NOMO-1 treated with dmso at 0.1 percent for 144 hours (cell line): Measurements from ENCODE around the gene MAP2K4.
"Not testable (repeated sequence)": the region's sequence is repeated elsewhere in the genome, so short reads cannot be mapped to it uniquely, and the experiment has no call there.

Source experiments
- DNase-seq: peaks from one replicate; lab custom pipeline; 2025; ENCODE audit not compliant: unreplicated experiment; lab: John Stamatoyannopoulos, UW

The MAP2K4 gene

DNA sequence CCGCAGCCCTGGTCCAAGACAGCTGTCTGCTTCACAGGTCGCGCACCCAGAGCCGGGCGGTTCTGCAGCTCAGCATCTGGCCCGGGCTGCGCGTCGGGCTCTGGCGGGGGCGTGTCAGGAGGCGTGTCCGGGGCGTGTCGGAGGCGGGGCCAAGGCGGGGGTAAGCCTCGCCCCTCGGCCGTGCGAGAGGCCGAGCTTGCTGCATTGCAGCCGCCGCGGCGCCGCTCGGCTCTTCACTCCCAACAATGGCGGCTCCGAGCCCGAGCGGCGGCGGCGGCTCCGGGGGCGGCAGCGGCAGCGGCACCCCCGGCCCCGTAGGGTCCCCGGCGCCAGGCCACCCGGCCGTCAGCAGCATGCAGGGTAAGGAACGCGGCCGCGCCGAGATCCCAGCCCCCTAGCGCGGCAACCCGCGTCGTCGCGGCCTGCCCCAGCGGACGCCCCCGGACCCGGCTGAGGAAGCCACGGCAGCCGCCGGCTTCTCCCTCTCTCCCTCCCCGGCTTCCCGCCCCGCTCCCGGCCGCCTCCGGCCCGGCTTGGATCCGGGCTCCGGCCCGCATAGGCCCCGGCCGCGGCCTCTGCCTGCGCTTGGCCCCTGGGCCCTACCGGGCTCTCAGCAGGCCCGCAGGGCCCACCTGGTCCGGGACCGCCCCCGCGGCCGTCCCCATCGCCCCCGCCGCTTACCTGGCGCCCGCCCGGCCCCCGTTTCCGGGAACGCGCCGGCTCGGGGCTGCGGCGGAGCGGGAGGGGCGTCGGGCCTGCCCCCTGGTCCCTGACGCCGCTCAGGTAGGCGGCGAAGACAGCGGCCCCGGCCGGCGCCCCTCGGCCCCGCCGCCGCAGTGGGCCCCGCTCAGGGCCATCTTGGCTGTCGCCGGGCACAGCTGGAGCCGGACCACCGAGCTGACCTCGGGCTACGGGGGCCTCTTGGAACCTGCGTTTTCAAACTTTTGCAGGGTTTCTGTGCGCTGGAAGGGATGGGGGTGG is at the start of gene MAP2K4:
TSS of gene MAP2K4 (plus strand) at position 236 of the 981 bp plus-strand sequence. CDS start at position 246, 10 bp downstream.
- DNase-seq = peak; percentile 68

DNA sequence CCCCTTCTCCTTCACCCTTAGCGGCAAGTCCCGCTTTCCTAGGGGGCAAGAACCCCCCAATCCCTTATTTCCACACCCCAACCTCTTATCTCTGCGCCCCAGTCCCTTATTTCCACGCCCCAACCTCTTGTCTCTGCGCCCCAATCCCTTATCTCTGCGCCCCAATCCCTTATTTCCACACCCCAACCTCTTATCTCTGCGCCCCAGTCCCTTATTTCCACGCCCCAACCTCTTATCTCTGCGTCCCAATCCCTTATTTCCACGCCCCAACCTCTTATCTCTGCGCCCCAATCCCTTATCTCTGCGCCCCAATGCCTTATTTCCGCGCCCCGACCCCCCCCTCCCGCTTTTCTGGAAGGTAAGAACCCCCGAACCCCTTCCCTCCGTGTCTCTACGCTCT is 47.9 kb upstream of the MAP2K4 start:
- not testable (repeated sequence) for DNase-seq

DNA sequence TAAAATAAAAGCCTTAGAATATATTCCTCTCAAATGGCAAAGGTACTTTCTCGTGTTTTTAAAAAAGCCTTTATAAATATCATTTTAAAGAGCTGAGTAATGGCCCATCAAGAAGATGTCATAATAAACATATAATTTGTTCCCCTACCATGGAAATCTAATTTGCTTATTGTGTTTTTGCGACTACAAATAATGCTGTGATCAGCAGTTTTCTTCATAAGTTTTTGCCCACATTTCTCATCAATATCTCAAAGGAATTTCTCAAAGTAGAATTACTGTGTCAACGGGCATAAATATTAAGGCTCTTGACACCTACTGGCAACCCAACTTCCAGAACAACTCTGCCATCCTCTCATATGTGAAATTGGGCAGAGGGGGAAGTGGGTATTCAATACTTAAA is 40.9 kb upstream of the MAP2K4 start:
- DNase-seq = no peak

DNA sequence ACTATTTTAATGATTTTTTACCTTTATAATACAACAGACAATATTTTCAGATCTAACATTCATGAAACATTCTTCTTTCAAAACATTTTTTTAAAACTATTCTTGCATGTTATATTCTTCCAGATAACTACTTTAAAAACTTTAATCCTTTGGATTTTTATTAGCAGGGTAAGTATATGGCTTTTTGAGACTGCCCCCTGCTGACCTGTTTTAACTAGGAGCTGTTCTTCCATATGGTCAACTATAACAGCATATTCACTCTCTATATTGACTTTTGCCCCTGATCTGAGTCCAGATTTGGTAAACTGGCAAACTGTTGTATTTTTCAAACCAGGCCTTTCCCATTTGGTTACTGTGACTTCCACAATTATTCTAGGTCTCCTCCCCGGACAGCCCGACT is 39.9 kb upstream of the MAP2K4 start:
- no peak for DNase-seq

DNA sequence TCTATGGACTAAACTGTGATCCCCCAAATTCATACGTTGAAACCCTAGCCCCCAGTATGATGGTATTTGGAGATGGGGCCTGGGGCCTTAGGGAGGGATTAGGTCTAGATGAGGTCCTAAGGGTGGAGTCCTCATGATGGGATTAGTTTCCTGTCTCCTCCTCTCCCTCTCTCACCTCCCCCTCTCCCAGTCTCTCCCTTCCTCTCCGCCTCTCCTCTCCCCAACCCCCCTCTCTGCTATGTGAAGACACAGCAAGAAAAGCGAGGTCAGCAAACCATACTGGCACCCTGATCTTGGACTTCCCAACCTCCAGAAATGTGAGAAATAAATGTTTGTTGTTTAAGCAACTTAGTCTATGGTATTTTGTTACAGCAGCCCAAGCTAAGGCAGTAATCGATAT is 38.8 kb upstream of the MAP2K4 start:
- no peak for DNase-seq

DNA sequence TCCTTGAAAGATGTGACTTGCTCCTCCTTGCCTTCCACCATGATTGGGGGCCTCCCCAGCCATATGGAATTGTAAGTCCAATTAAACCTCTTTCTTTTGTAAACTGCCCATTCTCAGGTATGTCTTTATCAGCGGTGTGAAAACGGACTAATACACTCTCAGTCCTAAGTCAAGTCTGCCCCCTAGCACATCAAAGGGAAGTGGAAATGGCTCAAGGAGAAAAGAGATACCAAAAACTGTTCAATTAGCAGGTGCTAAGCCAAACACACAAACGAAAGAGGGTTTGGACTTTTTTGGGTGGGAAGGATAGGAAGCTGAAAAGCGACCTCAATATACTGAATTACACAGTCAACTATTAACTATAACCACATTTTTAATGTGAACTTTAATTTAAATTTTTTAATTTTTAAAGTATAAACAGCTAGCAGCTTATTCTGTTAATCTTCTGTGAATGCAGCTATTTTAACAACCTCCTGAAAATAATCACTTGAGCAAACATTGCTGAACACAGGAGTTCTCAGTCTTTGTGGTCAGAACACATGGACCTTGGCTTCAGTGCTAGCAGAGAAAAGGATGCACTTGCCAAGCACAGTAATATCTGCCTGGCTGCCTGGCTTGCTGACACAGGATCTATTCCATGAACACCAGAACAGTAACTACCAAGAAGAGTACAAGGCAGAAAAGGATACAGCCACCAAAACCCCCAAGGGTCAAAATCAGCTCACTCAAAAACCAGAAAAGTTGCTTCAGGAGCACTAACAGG is 34.3 kb upstream of the MAP2K4 start:
- no peak for DNase-seq

DNA sequence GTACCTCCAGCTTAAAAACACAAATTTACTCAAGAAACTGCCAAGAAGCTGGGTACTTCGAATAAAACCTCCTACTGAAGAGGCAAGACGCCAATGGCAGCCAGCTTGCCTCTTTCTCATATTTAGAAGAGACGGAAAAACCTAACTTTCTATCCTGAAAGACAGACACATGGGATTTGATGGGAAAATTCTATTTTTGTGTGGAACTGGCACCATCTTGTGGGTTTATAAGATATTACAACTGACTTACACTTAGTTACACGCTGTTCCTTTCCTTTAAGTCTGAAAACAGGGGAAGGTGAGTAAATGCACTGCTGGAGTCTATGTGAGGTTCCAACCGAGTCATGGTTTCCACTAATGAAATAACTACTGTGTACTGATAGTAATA is 33.7 kb upstream of the MAP2K4 start:
- no peak for DNase-seq

DNA sequence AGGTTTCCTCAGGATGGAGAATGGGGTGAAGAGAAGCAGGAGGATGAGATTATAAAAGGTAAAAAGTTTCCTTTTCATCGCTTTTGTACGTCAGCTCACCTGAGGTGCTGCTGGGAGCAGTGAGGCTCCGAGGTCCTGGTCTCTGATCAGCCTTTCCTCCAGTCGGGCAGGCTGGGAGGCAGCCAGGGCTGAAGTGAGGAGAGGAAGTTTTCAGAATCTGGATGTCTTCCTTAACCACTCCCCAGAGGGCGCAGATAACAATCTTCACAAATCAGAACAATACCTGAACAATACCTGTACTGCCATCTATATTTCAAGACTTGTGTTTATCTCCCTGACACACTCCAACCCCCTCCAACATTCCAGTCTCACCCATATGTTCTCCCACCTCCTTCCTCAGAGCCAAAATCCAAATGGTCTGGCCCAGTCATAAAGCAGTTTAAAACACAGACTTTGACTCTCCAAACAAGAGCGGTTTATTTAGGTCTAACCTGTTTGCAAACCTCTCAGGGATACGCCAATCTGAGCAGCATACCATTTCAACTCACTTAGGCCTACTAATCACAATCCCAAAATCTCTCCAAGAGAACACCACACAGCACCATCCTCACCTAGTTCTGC is 30.2 kb upstream of the MAP2K4 start:
- no peak for DNase-seq

DNA sequence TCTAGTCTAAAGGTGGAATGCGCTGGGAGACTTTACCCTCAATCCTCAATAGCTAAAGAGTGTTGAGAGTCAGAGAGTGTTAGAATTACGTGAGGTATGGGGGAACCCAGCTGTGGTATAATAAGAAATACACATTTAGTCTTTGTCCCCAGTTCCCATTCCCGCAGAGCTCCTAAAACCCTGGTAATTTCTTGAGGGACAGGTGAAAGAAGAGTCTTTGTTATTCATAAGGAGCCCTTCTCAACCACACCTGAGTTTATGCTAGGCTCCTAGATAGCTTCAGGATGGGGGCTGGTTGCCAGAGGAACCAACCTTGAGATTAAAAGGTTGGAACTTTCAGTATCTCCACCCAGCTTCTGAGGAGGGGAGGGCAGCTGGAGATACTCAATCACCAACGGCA is 29.2 kb upstream of the MAP2K4 start:
- DNase-seq = no peak

DNA sequence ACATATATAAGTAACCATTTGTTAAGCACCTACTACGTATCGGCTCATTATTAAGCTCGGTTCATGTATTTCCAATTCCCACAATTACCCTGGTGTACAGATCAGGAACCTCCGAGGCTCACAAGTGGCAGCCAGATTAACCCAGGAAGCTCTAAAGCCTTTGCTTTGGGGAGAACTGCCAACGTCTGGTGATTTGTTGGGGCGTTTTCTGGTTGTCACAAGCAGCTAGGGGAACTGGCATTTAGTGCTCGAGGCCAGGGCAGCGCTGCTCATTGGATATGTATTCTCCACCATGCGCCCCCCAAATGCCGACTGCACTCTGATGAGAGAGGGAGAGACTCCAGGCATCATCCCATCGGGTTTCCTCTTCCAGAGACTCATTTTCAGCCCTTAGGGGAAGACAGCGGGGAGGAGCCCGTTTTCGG is 23.9 kb upstream of the MAP2K4 start:
- peak; percentile 37 for DNase-seq

DNA sequence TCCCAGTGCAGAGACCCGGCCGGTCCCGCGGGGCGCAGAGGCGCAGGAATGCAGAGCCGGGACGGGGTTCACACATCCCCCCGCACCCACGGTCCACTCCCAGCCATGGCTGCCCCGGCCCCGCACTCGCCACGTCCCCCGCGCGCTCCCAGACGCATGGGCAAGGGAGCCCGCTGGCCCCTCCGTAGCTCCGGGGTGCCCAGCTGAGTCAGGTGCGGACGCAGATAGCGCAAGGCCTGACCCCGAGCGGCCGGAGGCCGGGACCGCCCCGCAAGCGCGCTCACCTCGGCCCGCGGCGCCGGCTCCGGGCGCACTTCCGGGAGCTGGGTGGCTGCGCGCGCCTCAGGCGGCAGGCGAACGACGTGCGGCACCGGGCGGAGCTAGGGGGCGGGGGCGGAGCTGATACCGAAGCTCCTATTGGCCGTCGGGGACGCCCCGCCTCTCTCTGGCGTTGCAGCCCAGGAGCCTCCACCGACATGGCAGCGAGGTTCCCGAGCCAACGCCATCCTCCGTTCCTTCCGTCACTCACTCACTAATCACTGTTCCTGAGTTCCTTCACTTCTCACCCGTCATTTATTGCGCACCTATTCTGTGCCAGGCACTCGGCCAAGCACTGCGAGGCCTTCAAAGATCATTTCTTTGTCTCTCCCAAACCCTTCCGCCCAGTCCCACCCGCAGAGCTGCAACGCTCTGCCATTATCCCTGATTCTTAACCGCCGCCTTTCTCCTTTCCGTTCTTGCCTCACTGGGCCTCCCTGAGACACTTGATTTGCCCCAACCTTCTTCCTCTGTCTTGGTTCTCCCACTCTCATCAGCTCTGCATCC is 23.3 kb upstream of the MAP2K4 start, which contains the start of gene ZNF18:
TSS of gene ZNF18 (minus strand) at position 329 of the 825 bp plus-strand sequence. CDS start 4,646 bp downstream, outside the sequence.
- peak; percentile 93 for DNase-seq

DNA sequence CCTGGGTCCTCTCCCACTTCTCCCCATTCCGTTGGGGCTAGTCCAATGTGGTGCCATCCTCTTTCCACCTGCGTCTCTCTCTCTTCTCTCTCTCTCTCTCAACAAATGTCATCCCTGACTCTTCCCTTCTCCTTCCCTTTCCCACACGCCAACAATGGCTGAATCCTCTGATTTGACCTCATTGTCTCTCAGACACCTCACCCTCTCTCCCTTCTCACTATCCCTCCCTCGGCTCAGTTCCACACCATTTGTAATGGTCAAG is 22.8 kb upstream of the MAP2K4 start:
- DNase-seq = no peak

DNA sequence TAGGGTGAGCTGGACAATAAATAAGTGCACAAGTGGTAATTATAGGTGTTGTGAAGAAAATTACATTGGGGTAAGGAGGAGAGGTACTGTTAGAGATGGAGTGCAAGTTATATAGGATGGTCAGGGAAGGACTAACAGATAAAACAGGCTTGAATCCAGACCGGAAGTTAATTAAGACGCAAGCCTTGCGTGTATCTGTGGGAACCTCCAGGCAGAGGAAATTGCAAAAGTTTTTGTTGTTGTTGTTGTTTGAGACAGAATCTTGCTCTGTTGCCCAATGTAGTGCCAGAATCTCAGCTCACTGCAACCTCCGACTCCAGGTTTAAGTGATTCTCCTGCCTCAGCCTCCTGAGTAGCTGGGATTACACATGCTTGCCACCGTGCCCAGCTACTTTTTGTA is 21.0 kb upstream of the MAP2K4 start:
- peak; percentile 21 for DNase-seq

DNA sequence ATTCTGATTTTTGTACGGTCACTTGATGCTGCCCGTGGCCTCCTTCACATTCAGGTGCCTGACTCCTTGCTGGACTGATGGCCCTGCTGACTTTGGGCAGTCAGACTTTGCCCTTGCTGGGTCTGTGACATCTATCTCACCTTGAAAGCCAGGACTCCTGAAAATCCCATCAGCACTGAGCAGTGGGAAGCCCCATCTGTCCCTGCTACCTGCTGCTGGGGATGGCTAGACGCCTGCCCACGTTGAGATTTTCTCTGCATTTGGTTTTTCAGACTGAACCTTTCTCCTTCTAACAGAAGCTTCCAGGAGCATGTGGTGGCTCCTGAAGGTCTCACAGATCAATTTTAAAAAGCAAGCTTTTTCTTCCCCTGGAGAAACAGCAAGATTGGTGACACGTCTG is 13.2 kb upstream of the MAP2K4 start:
- no peak for DNase-seq

DNA sequence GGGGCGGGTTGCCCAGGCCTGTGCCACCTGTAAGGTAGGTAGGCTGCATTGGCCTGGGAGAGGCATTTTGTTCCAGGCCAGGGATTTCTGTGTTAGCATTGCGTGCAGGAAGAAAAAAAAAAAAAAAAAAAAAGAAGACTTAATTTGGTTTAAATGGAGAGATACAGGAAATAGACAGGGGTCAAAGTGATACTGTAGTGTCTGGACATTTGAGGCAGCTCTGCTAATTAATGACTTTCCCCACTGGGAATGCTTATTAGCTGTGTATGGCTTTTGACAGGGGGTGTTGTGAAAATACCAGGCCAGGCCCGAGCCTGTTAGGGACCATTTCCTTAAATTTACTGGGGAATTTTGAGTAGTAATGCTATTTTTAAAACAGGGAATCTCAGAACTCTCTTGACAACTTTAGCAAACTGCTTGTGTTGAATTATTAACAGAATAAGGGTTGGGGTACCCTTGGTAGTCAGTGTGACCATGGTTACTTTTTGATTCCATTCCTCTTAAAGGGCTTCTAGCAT is 1.0 kb downstream of the MAP2K4 start:
- DNase-seq = no peak

DNA sequence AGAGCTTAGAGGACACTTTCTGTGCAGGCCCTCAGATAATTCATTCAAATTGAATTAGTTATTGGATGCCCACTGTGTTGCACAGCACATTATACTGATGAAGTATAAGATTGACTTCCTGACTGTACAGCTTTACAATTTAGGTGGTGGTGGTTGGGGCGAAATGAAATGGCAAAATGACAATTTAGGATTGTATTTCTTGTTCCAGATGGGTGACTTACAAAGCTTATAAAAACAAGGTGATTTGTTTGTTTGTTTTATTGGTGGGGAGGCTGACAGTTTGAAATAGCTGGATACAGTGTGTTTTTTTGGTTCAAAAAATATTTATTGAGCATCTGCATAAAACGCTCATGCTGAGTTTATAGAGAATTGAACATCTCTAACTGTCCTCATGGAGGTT is 1.6 kb downstream of the MAP2K4 start:
- DNase-seq = no peak

DNA sequence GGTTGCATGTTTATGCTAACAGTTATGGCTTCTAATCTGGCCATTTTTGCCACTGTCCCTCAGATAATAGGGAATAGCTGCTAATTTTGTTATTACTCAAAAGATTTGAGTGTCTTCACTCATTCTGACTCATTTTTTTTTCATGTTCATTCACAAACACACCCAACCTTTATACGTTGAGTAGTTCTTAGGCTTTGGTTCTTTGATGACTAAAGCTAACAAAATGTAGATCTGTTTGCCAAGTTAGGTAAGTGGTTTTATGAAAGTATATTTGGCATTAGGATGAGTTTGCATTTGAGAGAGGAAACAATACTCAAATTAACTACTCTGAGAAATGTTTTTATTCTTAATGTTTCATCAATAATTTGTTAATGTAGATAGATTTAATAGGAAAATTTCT is 3.6 kb downstream of the MAP2K4 start:
- DNase-seq = no peak

DNA sequence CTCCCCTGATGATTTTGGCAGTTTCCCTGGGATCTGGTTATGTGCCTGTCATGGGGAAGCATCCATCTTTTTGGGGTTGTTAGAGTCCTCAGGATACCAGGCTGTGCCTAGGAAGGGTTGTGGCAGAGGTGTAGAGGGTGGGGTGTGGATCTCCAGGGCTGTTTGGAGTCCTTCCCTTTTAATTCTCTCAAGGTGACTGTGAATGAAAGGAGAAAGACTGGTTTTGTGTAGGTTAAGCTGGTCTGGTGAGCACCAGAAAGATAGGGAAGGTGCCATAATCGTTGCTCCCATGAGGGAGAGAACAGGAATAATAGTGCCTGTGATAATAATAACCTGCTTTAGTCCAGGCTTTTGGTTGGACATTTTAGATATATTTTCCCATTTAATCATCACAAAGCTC is 7.0 kb downstream of the MAP2K4 start:
- no peak for DNase-seq

DNA sequence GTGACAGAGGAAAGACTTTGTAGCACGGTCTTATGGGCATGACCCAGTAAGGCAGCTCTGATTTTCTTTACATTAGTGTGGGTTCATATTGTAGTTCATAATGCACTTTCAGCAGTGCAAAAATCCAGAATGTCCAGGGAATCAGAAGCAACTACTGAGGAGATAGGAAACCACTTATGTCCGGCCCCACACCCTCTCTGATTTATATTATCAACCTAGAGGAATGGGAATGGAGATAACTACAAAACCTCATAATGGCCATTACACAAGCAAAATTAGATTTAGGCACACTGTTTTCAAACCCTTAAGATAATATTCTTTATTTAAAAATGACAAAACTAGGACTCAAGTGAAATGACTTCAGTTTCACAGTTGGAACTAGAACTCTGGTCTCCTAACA is 7.9 kb downstream of the MAP2K4 start:
- DNase-seq = no peak

DNA sequence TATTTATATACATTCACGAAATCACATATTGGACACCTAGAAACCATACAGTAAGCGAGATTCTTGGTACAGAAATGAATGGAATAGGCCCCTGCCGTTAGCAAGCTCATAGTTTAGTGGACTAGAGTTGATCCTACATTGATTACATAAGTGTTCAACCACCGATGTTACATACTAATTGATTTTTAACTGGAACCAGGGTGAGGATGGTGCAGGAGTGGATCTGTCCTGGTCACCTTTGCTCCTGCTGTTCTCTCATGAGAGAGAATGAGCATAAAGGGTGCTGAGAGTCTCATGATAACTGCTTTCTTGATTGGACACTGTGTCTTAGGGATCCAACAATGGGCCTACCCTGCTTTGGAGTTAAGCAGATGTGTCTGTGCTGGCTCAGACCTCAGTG is 13.9 kb downstream of the MAP2K4 start:
- no peak for DNase-seq

DNA sequence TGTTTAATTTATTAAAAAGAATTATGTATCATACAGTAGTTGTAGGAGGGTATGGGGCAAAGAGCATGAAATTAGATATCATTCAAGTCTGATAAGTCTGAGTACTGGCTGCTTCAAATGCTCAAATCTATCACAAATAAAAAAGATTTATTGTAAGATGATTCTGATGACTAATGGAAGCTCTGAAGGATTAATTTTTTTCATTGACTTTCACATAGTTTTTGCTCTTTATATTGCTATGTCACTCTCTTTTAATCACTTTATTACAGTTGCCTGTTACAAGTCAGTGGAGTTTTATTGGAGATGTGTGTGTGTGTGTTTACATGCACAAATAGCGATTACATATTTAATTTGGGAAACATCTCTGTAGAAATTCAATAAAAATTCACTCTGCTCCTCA is 15.0 kb downstream of the MAP2K4 start:
- no peak for DNase-seq
